HepG2 (cell line): ENCODE measurements around the gene LYPD6B. TPM values are rescaled to one million over a fixed set of nuclear protein-coding genes. Genes with fewer than 3 reads are reported as not detected.

Experiments used
- ATAC-seq: fragments of 200-7000 bp; cut with Tn5 transposase; 3 replicates; pipeline ENCODE4 v1.9.1; 2020; ENCODE audit warnings: mild to moderate bottlenecking, moderate library complexity
- BruUV-seq: library from RNA; stranded (reverse); fragments of 400-500 nt; replicated peaks from 2 replicates; lab custom pipeline; 2021; lab: Mats Ljungman, UMichigan
- CTCF ChIA-PET: fragments of 300-600 bp; formaldehyde crosslinking; extraction: SDS; loops from one replicate; lab custom pipeline; 2021; ENCODE audit warnings: low total read pairs, inconsistent platforms, low intra/inter-chr PET ratio; lab: Yijun Ruan, JAX
- POLR2A ChIA-PET: fragments of 350-600 bp; sonication (Branson Sonifier 250); formaldehyde crosslinking; loops from one replicate; lab custom pipeline; 2020; ENCODE audit warnings: antibody characterized with exemption, inconsistent platforms; lab: Yijun Ruan, JAX
- DNase-seq: peaks from one replicate; pipeline ENCODE4 v3.0.0-alpha.2; 2015; ENCODE audit warnings: low spot score
- FAIRE-seq: peaks from 3 replicates; lab custom pipeline; 2011; peaks lifted over from hg19 to GRCh38; lab: Jason Lieb, UNC
- H2AFZ ChIP-seq: one replicate; pipeline ENCODE4 v1.6.1; 2011; ENCODE audit warnings: low read length, inconsistent platforms
- H3K27ac ChIP-seq: fragments of 300-600 bp; 3 replicates; pipeline ENCODE4 v1.8.0; 2011; ENCODE audit warnings: mixed run types, mild to moderate bottlenecking, mixed read lengths, low read length, inconsistent platforms; ENCODE audit not compliant: insufficient read depth; ENCODE audit errors: extremely low read length
- H3K27me3 ChIP-seq, 2 experiments: fragments of 200-600 bp in 1 of 2; 2 replicates in 1 of 2; 3 replicates in 1 of 2; pipeline versions ENCODE4 v1.6.0 to v1.8.0; 2011; ENCODE audit warnings: low read length in 2 of 2, mild to moderate bottlenecking in 2 of 2, moderate library complexity in 2 of 2, inconsistent platforms in 1 of 2; ENCODE audit not compliant: insufficient read depth in 2 of 2, control insufficient read depth in 1 of 2
- H3K36me3 ChIP-seq, 2 experiments: fragments of 200-600 bp in 1 of 2; replicated peaks in 1 of 2; 2 replicates in 1 of 2; 3 replicates in 1 of 2; pipeline versions ENCODE4 v1.5.1 to v1.8.0; 2011; ENCODE audit warnings: low read length in 2 of 2, inconsistent platforms in 1 of 2; ENCODE audit not compliant: insufficient read depth in 2 of 2, control insufficient read depth in 1 of 2
- H3K4me1 ChIP-seq: 2 replicates; pipeline ENCODE4 v1.5.1; 2012; ENCODE audit warnings: low read length, inconsistent platforms; ENCODE audit not compliant: insufficient read depth
- H3K4me2 ChIP-seq: 2 replicates; pipeline ENCODE4 v1.6.0; 2011; ENCODE audit warnings: low read depth, low read length, inconsistent platforms
- H3K4me3 ChIP-seq, 3 experiments: fragments of 200-600 bp in 1 of 3; sonication (generic), shearing (Covaris generic) in 1 of 3; replicated peaks in 1 of 3; 2 replicates each; pipeline ENCODE4 v1.5.1; 2011 to 2016; ENCODE audit warnings: low read length in 3 of 3, inconsistent platforms in 2 of 3, low read depth in 2 of 3, mild to moderate bottlenecking in 2 of 3, control low read depth in 1 of 3, mixed read lengths in 1 of 3; ENCODE audit not compliant: insufficient read depth in 1 of 3
- H3K79me2 ChIP-seq: one replicate; pipeline ENCODE4 v1.6.1; 2011; ENCODE audit warnings: low read length, inconsistent platforms; ENCODE audit not compliant: insufficient read depth
- H3K9ac ChIP-seq: 2 replicates; pipeline ENCODE4 v1.6.0; 2011; ENCODE audit warnings: mild to moderate bottlenecking, low read depth, low read length, inconsistent platforms; ENCODE audit not compliant: insufficient read depth
- H3K9me3 ChIP-seq: 2 replicates; pipeline ENCODE4 v1.5.1; 2012; ENCODE audit warnings: mild to moderate bottlenecking, low read length
- H4K20me1 ChIP-seq: 2 replicates; pipeline ENCODE4 v1.6.0; 2011; ENCODE audit warnings: inconsistent platforms, mild to moderate bottlenecking, low read length, moderate library complexity; ENCODE audit not compliant: insufficient read depth
- ELF1 ChIP-seq: sonication (generic); formaldehyde crosslinking; IDR thresholded peaks from 2 replicates; pipeline ENCODE4 v1.4.0; 2020; ENCODE audit warnings: missing genetic modification reagents
- SP2 ChIP-seq: sonication (generic); formaldehyde crosslinking; IDR thresholded peaks from 2 replicates; pipeline ENCODE4 v1.5.1; 2020; ENCODE audit warnings: mild to moderate bottlenecking, missing genetic modification reagents
- ZBTB7B ChIP-seq: sonication (generic); formaldehyde crosslinking; IDR thresholded peaks from 2 replicates; pipeline ENCODE4 v1.4.0; 2020; ENCODE audit warnings: missing genetic modification reagents
- ZNF605 ChIP-seq: sonication (generic); formaldehyde crosslinking; IDR thresholded peaks from 2 replicates; pipeline ENCODE4 v1.8.0; 2022; ENCODE audit warnings: mild to moderate bottlenecking, missing genetic modification reagents
- ZNF713 ChIP-seq: sonication (generic); formaldehyde crosslinking; IDR thresholded peaks from 2 replicates; pipeline ENCODE4 v1.4.0; 2020; ENCODE audit warnings: mild to moderate bottlenecking, missing genetic modification reagents
- WGBS: methylation state at CpG from one replicate; pipeline ENCODE4 v1.1.6; 2017; ENCODE audit warnings: low lambda C conversion rate; 5-methylcytosine and 5-hydroxymethylcytosine counted together
- in situ Hi-C: cut with HindIII; loops from 2 replicates; pipeline ENCODE4 v1.10.0; 2017; ENCODE audit warnings: low pct_unique_long_range_greater_than_20kb; ENCODE audit not compliant: extremely low pct_ligation_motif_present
- intact Hi-C: fragments of 100-400 bp; cut with micrococcal nuclease; formaldehyde crosslinking; loops from one replicate; pipeline ENCODE4 v1.10.0; 2022; ENCODE audit not compliant: unreplicated experiment
- polyA plus RNA-seq, 8 experiments: library from polyadenylated mRNA; depleted of rRNA in 3 of 8; stranded (reverse) in 7 of 8; unstranded in 1 of 8; fragments of >200 nt; fragmentation: Illumina TruSeq in 4 of 8; extraction: Trizol in 4 of 8; gene quantifications; 2 replicates each; pipeline versions ENCODE4 v1.2.1 to v1.2.3, GENCODE V29; 2011 to 2016; ENCODE audit warnings: low read depth in 4 of 8, missing spikeins in 1 of 8, mixed read lengths in 1 of 8; ENCODE audit not compliant: insufficient read depth in 1 of 8
- total RNA-seq, 5 experiments: library from RNA; depleted of rRNA; stranded (reverse); fragments of >200 nt; fragmentation: Illumina TruSeq; extraction: Trizol; gene quantifications; 2 replicates each; pipeline ENCODE4 v1.2.3, GENCODE V29; 2016; ENCODE audit warnings: low read depth in 1 of 5

Gene LYPD6B
- total and polyA plus RNA-seq, 2 of the 13 experiments (the other 11 are each of a cell fraction or from before 2014, with no cell fraction given), result not detected

DNA sequence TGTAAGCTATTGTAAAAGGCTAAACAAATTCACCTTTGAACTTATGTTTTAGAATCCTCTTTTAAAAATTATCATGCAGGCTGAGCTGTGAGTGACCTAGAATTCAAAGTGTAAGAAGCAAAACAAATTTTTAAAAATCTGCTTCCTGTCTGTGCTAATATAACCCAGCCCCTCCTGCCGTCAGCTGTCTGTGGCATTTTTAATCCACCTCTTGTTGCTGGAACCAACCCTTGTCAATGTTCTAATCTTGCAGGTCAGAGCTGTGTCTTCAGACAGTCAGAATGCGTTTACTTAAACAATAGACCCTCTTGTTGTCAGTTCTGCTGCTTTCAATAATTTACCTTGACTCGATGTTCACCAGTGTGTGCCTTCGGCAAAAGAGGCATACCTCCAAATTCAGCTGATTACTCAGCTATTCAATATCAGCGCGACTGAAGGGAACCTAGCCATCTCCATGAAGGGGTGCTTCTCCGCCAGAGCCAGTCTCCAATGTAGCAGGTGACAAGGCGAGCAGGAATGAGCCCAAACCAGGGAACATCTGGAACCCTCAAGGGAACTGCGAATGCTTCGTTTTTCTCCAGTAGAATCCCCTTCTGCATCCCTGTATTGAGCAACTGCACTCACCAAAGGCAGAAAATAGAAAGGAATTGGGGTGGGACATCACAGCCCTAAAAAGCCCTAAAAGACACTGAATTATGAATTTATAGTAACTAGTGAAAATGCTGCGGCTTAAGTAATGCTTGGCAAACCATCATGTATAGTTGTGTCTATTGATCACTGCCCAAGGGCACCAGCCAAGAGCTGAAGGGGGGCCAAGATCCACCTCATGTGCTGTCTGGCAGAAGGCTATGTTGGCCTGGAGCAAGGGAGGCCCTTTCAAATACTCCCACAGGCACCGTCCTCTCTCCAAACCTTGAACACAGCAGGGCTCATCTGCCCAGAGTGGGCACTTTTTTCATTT lies 62.5 kb downstream of the LYPD6B start:
- CTCF ChIA-PET, result no interaction called here
- in situ Hi-C loops, result no loop called here
- H3K79me2 ChIP-seq, result no peaks in the 10 kb centered on the region
- ATAC-seq, result peak; percentile 30; the same call in 1 of the 3 replicates
- TF ChIP-seq ZNF605 (CRISPR knock-in tag), result no peak
- no peak for TF ChIP-seq ZBTB7B (CRISPR knock-in tag)
- TF ChIP-seq ELF1, result no peak
- TF ChIP-seq, all 625 proteins: peak for 0
- no TSS peak for BruUV-seq
- Histone ChIP-seq H3K4me2 (no peak overlapping the region; the same call in 1 of the 2 replicates), H3K27ac (no peak overlapping the region), H3K4me3 (no peak overlapping the region), H3K4me1 (peaks cover 8% of the 10 kb centered on the region; the same call in 1 of the 2 replicates), H2AFZ (no peak overlapping the region), H3K27me3 (peaks cover 0 to 3% of the 10 kb centered on the region in 2 experiments; a peak in 1 of 5 replicates), H3K9me3 (no peaks in the 10 kb centered on the region), H3K9ac (no peak overlapping the region), H3K36me3 (no peaks in the 10 kb centered on the region), H4K20me1 (no peaks in the 10 kb centered on the region)
- POLR2A ChIA-PET, result no interaction called here
- intact Hi-C loops, result no loop called here
- DNase-seq (no peak), FAIRE-seq (no peak)
- 29% methylated on average over 12 of the region's 12 CpGs for WGBS

DNA sequence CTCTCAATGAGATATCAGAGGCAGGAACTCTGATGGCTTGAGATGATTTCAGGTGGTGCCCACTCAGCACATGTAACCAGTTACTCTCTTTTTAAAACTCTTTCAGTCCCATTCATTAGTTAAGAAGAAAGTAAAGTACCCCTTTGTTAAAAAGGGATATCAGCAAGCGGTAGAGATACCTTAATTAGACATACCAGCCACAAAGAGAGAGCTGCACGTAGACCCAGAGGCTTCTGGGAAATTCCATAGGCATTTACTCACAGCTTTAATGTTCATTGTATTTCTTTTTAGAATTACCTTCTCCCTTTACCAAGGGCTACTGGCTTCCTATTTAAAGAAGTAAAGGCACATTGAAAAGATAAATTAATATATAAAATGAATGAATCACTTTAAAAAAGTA lies 63.3 kb downstream of the LYPD6B start:
- TF ChIP-seq SP2 (CRISPR knock-in tag) (no peak), ZNF713 (no peak)
- H3K79me2 ChIP-seq, result no peaks in the 10 kb centered on the region
- H4K20me1 ChIP-seq, result no peaks in the 10 kb centered on the region
- ChIA-PET CTCF (no interaction called here), POLR2A (no interaction called here)
- H3K4me2 ChIP-seq, result no peak overlapping the region
- H3K4me3 ChIP-seq, result no peak overlapping the region
- no TSS peak for BruUV-seq
- DNase-seq (no peak), FAIRE-seq (no peak), ATAC-seq (no peak)
- H3K27me3 ChIP-seq, result peaks cover 0 to 3% of the 10 kb centered on the region in 2 experiments; a peak in 1 of 5 replicates
- no peak overlapping the region for H3K9ac ChIP-seq
- intact Hi-C loops, result no loop called here
- in situ Hi-C loops, result no loop called here
- H3K4me1 ChIP-seq, result peaks cover 8% of the 10 kb centered on the region; the same call in 1 of the 2 replicates
- H2AFZ ChIP-seq, result no peak overlapping the region
- no peak overlapping the region for H3K27ac ChIP-seq
- no peaks in the 10 kb centered on the region for H3K36me3 ChIP-seq
- 26% methylated on average over 2 of the region's 2 CpGs for WGBS
- no peaks in the 10 kb centered on the region for H3K9me3 ChIP-seq
